GM19099 (cell line): ENCODE data around the gene TBK1.

ENCODE experiments used
- POLR2A ChIP-seq: IDR thresholded peaks from 3 replicates; pipeline ENCODE4 v1.6.1; 2011; ENCODE audit warnings: low read depth; ENCODE audit not compliant: insufficient read length; ENCODE audit errors: extremely low read depth

Gene TBK1

GRCh38 chr12:64501486-64501885 lies 49.6 kb downstream of the TBK1 start:
- no peak for TF ChIP-seq POLR2A

DNA sequence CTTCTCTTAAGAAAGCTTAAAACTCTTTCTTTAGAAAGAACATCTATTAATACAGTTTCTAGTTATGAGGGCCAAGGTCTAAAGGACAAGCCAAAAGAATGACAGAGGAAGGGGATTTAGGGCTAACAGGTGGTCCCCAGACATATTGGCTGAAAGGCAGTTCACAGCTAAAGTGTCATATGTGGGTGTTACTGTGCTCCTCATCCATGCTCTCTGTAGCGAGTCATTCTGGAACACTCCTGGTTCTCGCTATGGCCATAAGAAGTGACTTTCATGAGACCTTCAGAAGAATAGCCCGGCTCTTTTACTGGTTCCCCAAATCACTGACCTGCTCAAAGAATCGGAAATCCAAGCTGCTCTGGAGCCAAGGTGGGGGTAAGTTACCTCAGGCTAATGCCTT lies 55.0 kb downstream of the TBK1 start:
- TF ChIP-seq POLR2A, result no peak

- no peak for TF ChIP-seq POLR2A
Measured at GRCh38 chr12:64510667-64511066, 58.7 kb downstream of the TBK1 start.

DNA sequence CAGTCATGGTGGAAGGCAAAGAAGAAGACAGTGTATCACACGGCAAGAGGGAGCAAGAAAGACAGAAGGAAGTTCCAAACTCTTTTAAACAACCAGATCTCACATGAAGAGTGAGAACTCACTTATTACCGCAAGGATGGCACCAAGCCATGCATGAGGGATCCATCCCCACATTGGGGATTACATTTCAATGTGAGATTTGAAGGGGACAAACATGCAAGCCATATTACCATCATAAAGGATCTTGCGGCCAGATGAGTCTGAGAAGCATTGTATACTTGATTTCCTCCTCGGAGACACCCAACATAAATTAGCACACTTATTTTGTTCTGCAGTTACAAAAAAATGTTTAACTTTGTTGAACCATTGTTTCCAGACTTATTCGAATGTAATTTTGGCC lies 66.5 kb downstream of the TBK1 start:
- TF ChIP-seq POLR2A, result no peak

DNA sequence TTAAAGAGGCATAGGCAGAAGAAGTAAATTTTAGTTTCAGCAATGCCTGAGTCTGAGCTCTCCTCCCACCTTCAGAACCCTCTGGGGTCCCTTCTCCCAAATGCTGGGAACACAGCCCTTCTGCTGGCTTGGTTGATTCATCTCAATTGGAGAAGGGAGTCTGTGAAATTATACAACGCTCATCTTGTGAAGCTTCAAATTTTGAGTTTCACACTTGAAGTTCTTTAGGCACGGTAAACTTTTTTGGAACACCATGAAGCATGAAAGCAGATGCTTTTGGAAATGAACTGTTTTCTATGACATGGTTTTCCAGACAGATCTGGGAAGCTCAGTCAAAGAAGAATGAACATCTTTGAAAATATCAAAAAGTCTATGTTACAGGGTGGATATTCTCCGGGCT lies 69.9 kb downstream of the TBK1 start:
- no peak for TF ChIP-seq POLR2A

DNA sequence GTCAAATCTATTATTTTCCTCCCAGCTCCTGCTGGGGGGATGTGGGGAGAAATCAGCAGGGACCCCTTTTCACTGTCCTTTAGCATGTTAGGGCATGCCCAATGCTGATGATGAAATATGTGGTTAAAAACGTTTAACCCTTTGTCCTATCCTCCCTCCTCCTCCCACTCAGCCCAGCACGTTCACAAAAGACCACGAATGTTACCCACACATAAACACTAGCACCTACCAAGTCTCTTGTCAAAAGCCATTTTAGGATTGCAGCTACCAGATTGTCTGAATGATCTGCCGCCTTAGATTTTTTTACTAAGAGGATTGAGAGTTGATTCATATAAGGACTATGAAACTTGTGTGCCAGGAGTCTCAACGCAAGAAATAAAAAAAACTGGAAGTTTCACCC lies 70.4 kb downstream of the TBK1 start:
- TF ChIP-seq POLR2A, result no peak

DNA sequence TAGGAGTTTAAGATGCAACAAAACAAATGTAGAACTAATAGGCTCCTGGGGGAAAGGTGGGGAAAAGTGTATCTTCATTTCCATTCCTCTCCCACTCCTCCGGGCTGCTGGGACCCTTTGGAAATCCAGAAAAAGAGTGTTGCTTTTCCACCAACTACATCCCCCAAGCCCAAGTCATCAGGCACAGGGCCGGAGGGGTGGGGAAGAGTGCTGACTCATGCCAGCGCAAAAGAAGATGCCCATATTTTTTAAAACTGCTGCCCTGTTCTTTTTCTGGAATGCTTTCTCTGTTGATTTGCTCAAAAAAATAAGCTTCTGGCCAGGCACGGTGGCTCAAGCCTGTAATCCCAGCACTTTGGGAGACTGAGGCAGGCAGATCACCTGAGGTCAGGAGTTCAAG lies 70.9 kb downstream of the TBK1 start:
- TF ChIP-seq POLR2A, result no peak

GRCh38 chr12:64525461-64526160 lies 73.7 kb downstream of the TBK1 start:
- TF ChIP-seq POLR2A, result no peak

GRCh38 chr12:64526859-64527258 lies 74.9 kb downstream of the TBK1 start:
- no peak for TF ChIP-seq POLR2A

GRCh38 chr12:64528616-64529015 lies 76.7 kb downstream of the TBK1 start:
- no peak for TF ChIP-seq POLR2A

- no peak for TF ChIP-seq POLR2A
Measured at GRCh38 chr12:64530566-64530965, 78.6 kb downstream of the TBK1 start.

- TF ChIP-seq POLR2A, result no peak
Measured at GRCh38 chr12:64531665-64532334, 79.9 kb downstream of the TBK1 start.

- no peak for TF ChIP-seq POLR2A
Measured at GRCh38 chr12:64532734-64533351, 80.9 kb downstream of the TBK1 start.

- no peak for TF ChIP-seq POLR2A
Measured at GRCh38 chr12:64534672-64535199, 82.8 kb downstream of the TBK1 start.

- no peak for TF ChIP-seq POLR2A
Measured at GRCh38 chr12:64538121-64538520, 86.2 kb downstream of the TBK1 start.
